ENCODE data around the gene EP300.

The EP300 gene

DNA sequence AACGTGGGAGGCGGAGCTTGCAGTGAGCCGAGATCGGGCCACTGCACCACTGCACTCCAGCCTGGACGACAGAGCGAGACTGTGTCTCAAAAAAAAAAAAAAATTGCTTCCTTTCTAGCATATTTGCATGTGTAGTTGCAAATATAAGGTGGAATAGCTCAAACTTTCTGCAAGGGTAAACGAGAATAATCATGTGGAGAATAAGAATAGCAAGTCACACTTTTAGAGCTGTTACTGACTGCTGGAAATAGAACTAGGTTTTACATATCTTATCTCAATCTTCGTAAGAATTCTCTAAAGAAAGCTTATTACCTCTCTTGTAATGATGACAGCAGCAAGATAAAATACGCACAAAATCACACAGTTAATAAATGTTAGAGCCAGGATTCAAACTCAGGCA, 114.3 kb downstream of the EP300 start:
- DNase-seq (ENCODE audit: low spot score): no peak

DNA sequence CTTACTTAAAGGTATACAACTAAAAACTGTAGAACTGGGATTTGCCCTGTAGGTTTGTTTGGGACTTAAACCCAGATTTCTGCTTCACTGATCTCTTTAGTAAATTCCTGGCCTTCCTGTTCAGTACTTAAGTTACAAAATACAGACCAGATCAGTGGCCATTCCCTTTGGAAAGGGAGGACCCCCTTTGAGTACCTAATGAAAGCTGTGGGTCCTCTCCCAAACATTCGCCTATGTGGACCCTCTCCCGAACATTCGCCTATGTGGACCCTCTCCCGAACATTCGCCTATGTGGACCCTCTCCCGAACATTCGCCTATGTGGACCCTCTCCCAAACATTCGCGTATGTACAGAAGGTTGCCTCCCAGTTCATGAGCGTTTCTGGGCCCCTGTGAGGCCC, 123.0 kb downstream of the EP300 start:
- DNase-seq (ENCODE audit: low spot score): no peak

DNA sequence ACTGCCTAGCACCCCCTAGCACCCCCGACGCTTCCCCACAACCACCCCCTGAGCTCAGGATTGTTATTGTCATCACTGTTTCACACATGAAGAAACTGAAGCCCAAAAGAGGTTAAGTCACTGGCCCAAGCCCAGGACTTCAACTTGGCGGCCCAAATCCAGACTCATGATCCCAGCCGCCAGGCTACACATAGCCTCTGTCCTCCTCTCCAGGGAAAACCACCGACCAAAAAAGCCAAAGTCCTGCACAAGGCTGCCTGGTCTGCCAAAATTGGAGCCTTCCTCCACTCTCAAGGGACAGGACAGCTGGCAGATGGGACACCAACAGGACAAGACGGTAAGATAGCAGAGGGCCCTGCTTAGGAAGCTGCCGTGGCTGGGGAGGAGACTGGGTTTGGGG, 123.5 kb downstream of the EP300 start:
- DNase-seq (ENCODE audit: low spot score): no peak

DNA sequence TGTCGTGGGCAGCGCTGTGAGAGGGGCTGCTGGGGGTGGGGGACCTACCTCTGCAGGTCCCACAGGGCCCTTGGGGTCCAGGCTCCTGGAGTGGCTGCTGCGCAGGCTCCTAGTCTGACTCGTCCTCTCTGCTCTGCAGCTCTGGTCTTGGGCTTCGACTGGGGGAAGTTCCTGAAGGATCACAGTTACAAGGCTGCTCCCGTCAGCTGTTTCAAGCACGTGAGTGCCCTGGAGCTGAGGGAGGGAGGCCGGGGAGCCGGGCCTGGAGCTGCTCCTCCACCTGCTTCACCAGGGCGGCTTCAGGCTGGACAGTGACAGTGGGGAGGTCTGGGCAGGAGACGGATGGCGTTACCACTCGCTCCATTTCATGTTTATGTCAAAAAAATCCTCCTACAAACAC, 124.6 kb downstream of the EP300 start:
- DNase-seq (ENCODE audit: low spot score): no peak

DNA sequence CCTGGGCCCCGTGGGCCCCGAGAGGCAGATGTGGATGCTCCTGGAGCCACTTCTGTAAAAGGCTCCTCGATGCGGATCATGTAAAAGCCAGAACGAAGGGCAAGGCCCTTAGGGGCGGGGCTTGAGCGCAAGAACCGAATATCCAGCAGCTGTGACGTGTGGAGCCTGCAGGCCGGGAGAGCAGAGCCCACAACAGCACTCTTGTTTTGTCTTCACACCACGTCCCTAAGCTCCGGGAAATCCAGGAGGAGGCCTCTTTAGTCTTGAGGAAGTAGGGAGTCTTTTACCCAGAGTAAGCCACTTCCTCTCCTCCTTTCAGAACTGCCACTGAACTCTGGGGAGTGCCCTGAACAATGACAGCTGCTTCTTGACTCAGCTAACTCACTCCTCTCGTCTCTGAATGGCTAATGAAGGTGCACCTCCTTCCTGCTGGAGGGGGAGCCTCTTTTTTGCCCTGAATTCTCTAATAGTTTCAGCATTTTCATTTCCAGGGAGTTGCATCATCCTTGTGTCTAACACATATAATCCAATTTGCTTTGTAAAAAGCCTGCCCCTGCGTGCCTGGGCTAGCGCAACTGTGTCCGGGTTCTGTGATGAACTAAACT, 125.3 kb downstream of the EP300 start:
- no peak for DNase-seq (ENCODE audit: low spot score)

DNA sequence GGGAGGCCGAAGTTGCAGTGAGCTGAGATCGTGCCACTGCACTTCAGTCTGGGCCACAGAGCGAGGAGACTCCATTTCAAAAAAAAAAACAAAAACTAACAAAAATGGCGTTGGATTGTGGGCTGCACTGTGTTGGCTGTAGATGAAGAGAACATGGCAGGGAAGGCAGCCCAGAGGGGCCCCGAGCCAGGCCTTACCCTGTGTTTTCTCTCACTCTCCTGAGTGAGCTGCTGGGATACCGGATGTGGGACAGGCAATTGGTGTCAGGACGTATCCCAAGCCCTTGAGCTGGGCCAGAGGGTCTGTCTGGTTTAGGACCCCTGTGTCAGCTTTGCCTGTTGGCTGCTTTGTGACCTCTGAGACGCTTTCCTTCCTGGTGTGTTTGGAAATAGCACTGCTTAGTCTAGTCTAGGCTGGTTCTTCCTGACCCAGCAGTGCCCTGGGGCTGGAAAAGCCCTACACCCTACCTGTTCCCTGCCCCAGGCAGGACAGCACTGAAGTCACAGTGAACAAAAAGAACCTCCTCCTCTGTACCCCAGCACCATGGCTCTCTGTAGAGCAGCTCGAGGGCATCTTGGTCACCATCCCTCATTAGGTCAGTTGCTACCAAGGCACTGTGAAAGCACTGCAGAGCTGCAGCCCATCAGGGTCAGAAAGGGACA, 130.6 kb downstream of the EP300 start:
- no peak for DNase-seq (ENCODE audit: low spot score)

DNA sequence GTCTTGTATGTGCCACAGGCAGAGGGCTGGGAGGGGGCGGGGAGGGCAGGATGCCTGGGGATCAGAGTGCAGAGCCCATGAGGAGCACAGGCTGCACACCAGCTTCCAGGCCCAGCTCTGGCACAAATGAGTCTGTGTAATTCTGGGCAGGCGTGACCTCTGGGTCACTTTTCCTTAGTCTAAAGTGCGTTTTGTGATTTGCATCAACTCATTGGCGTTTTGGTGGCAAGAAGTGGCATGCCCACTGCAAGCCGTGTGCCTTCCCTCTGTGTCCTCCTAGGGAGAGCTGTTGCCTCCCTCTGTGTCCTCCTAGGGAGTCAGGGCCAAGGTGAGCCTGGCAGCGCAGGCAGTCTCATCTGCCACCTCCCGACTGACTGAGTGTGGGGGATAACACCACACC, 131.1 kb downstream of the EP300 start:
- DNase-seq (ENCODE audit: low spot score): no peak

DNA sequence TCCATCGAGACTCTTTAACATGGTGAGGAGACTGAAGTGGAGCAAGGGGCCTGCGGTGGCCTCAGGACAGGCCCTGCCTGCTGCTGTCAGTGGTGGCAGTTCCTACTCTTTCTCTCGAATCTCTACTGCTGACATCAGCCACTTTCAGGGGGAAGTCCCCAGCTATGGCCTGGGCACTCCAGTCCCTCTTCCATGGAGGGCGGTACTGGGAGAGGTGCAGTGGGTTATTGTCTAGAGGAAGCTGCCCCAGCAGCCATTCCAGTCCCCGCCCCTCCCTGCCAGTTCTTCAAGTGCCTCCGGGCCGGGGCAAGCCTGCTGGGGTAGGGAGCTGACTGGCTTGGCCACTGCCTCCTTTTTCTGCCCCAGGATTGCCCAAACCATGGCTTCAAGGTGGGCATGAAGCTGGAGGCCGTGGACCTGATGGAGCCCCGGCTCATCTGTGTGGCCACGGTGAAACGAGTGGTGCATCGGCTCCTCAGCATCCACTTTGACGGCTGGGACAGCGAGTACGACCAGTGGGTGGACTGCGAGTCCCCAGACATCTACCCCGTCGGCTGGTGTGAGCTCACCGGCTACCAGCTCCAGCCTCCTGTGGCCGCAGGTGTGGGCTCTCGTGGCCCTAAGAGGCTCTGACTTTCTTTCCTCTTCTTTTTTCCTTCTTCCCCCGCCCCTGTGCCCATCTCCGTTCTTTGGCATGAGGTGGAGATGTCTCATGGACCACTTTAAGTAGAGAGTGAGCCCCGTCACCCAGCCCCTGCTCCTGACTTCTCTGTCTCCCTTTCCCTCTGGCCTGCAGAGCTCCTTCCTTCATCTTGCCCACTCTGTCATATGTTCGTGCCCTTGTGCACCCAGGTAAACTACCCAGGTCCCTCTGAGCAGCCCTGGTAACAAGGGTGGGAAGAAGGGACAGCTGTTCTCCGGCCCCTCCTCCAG, 134.6 kb downstream of the EP300 start:
- no peak for DNase-seq (ENCODE audit: low spot score)

DNA sequence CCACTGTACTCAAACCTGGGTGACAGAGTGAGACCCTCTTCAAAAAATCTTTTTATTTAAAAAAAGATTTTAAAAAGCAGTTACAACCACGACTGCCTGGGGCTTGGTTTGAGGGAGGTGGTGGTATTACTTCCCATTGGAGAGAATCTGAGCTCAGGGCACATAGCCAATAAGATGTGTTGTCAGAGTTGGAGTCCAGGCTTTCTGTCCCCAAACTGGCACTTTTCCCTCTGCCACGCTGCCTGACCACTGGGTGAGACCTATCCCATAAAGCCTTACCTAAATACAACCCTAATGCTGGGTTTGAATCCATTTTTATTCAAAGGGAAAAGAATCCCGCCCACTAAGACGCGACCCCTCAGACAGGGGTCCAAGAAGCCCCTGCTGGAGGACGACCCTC, 136.8 kb downstream of the EP300 start:
- DNase-seq (ENCODE audit: low spot score): no peak
